ENCODE measurements around the gene TASOR. TPM values are rescaled to one million over a fixed set of nuclear protein-coding genes. Genes with fewer than 3 reads are reported as not detected.
A peak's percentile ranks its signal among the peaks of the same experiment; 100 is the strongest.
"Not testable (repeated sequence)": the region's sequence is repeated elsewhere in the genome, so short reads cannot be mapped to it uniquely, and the experiment has no call there.

Gene TASOR
- polyA plus RNA-seq, 4 donors, result 16.8 to 49.9 (median 20.5) TPM

DNA sequence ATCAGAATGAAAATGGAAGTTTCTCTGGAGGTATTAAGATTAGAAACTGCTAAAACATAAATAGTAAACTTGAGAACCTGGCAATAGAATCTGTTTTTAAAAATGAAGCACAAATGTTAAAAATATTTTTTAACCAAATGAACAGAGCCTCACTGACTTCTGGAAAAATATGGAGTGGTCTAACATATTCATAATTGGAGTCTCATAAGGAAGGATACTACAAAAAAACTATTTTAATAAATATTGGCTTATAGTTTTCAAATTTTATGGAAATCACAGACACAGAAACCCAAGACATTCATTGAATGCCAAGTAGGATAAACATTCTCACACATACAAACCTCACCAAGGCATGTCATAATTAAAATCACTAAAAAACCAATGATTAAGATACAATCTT, 23.6 kb upstream of the TASOR start:
- H3K9me3 ChIP-seq (ENCODE audit: control insufficient read depth in 2 of 2, insufficient read depth in 1 of 2, low read depth in 1 of 2, low read length in 1 of 2), result peaks cover 0 to 2% of the 10 kb centered on the region in 2 donors
- FAIRE-seq, result no peak

GRCh38 chr3:56704706-56705105, 21.6 kb upstream of the TASOR start:
- FAIRE-seq (no peak), DNase-seq (no peak)
- H3K9me3 ChIP-seq (ENCODE audit: control insufficient read depth in 2 of 2, insufficient read depth in 1 of 2, low read depth in 1 of 2, low read length in 1 of 2), result peaks cover 0 to 2% of the 10 kb centered on the region in 2 donors
- H3K27me3 ChIP-seq (ENCODE audit: control insufficient read depth in 3 of 3, insufficient read depth in 3 of 3, low read length in 3 of 3), result no peaks in the 10 kb centered on the region
- WGBS, 3 donors, result 75 to 91% (median 83%) methylated on average over 3 of the region's 3 CpGs
- H3K4me3 ChIP-seq (ENCODE audit: low read depth in 1 of 3, low read length in 3 of 3), result no peak overlapping the region
- no peaks in the 10 kb centered on the region for H3K4me1 ChIP-seq (ENCODE audit: control insufficient read depth in 3 of 3, insufficient read depth in 2 of 3, low read depth in 1 of 3, low read length in 2 of 3)
- no peaks in the 10 kb centered on the region for H3K36me3 ChIP-seq (ENCODE audit: control insufficient read depth in 3 of 3, insufficient read depth in 2 of 3, low read depth in 1 of 3, low read length in 3 of 3)
- no peak overlapping the region for H3K27ac ChIP-seq (ENCODE audit: low read depth in 1 of 3, low read length in 2 of 3)

More for the DNA sequence above, 23.6 kb upstream of the TASOR start:
- Histone ChIP-seq H3K27me3 (ENCODE audit: control insufficient read depth in 3 of 3, insufficient read depth in 3 of 3, low read length in 3 of 3) (no peaks in the 10 kb centered on the region), H3K36me3 (ENCODE audit: control insufficient read depth in 3 of 3, insufficient read depth in 2 of 3, low read depth in 1 of 3, low read length in 3 of 3) (no peaks in the 10 kb centered on the region), H3K4me1 (ENCODE audit: control insufficient read depth in 3 of 3, insufficient read depth in 2 of 3, low read depth in 1 of 3, low read length in 2 of 3) (no peaks in the 10 kb centered on the region), H3K4me3 (ENCODE audit: low read depth in 1 of 3, low read length in 3 of 3) (no peak overlapping the region), H3K27ac (ENCODE audit: low read depth in 1 of 3, low read length in 2 of 3) (no peak overlapping the region)
- no peak for DNase-seq

DNA sequence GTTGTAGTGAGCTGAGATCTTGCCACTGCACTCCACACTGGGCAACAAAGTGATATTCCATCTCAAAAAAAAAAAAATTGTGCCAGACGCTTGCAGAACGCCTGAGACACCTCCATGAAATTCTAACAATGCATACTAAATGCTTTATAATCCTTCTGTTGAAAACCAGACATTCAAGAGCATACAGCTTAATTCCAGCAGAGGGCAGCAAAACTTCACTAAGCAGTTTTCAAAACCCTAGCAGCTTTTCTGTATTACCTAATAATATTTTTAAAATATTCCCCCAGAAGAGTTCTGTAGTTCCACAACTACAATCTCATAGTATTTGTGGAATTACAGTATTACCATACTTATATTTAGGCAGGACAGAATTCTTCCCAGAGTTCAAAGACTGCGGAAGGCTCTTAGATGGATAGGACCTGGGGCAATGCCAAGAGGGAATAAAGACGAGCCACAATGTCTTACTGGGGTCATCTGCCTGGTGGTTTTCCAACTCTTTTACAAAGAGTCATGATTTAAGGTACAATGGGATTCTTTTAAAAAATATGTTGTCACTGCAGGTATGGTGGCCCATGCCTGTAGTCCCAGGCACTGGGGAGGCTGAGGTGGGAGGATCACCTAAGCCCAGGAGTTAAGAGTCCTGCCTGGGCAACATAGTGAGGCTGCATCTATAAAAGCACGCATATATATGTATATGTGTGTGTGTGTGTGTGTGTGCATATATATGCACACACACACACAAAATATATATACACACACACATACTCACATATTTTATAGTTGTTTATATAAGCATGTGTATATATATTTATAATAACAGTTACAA, 19.6 kb upstream of the TASOR start:
- Histone ChIP-seq H3K27ac (ENCODE audit: low read depth in 1 of 3, low read length in 2 of 3) (no peak overlapping the region), H3K27me3 (ENCODE audit: control insufficient read depth in 3 of 3, insufficient read depth in 3 of 3, low read length in 3 of 3) (no peaks in the 10 kb centered on the region), H3K9me3 (ENCODE audit: control insufficient read depth in 2 of 2, insufficient read depth in 1 of 2, low read depth in 1 of 2, low read length in 1 of 2) (peaks cover 0 to 2% of the 10 kb centered on the region in 2 donors), H3K4me3 (ENCODE audit: low read depth in 1 of 3, low read length in 3 of 3) (no peak overlapping the region), H3K36me3 (ENCODE audit: control insufficient read depth in 3 of 3, insufficient read depth in 2 of 3, low read depth in 1 of 3, low read length in 3 of 3) (no peaks in the 10 kb centered on the region), H3K4me1 (ENCODE audit: control insufficient read depth in 3 of 3, insufficient read depth in 2 of 3, low read depth in 1 of 3, low read length in 2 of 3) (no peaks in the 10 kb centered on the region)
- peak; percentile 70 for DNase-seq
- no peak for FAIRE-seq
- 20 to 34% (median 33%) methylated on average over 5 of the region's 5 CpGs for WGBS, 3 donors

DNA sequence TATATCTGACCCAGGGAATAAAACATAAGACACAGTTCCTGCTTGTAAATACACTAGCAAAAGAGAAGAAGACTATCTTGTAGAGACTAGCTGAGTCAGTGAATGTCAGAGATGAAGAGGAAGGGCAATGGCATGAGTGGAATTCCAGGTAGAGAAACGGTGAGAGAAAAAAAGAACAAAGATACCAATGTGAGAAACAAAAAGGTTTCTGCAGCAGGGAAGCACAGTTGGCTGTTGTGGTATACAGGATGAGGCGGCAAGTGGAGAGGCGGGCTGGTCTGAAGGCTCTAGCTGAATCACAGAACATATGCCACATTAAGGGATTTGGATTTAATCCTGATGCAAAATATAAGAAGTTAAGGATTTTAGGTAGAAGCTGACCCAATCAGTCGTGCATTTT, 17.1 kb upstream of the TASOR start:
- Histone ChIP-seq H3K4me1 (ENCODE audit: control insufficient read depth in 3 of 3, insufficient read depth in 2 of 3, low read depth in 1 of 3, low read length in 2 of 3) (no peaks in the 10 kb centered on the region), H3K27ac (ENCODE audit: low read depth in 1 of 3, low read length in 2 of 3) (no peak overlapping the region), H3K36me3 (ENCODE audit: control insufficient read depth in 3 of 3, insufficient read depth in 2 of 3, low read depth in 1 of 3, low read length in 3 of 3) (no peaks in the 10 kb centered on the region), H3K9me3 (ENCODE audit: control insufficient read depth in 2 of 2, insufficient read depth in 1 of 2, low read depth in 1 of 2, low read length in 1 of 2) (no peaks in the 10 kb centered on the region), H3K4me3 (ENCODE audit: low read depth in 1 of 3, low read length in 3 of 3) (no peak overlapping the region), H3K27me3 (ENCODE audit: control insufficient read depth in 3 of 3, insufficient read depth in 3 of 3, low read length in 3 of 3) (no peaks in the 10 kb centered on the region)
- no peak for DNase-seq
- no peak for FAIRE-seq
- WGBS, 3 donors, result 69 to 71% (median 69%) methylated on average over 4 of the region's 4 CpGs

GRCh38 chr3:56694867-56695683, 12.0 kb upstream of the TASOR start:
- H3K4me3 ChIP-seq (ENCODE audit: low read depth in 1 of 3, low read length in 3 of 3), result no peak overlapping the region
- H3K27me3 ChIP-seq (ENCODE audit: control insufficient read depth in 3 of 3, insufficient read depth in 3 of 3, low read length in 3 of 3), result no peaks in the 10 kb centered on the region
- peak overlapping the region in 1 of 3 donors; percentile 4 for H3K27ac ChIP-seq (ENCODE audit: low read depth in 1 of 3, low read length in 2 of 3)
- no peak for FAIRE-seq
- H3K9me3 ChIP-seq (ENCODE audit: control insufficient read depth in 2 of 2, insufficient read depth in 1 of 2, low read depth in 1 of 2, low read length in 1 of 2), result no peaks in the 10 kb centered on the region
- DNase-seq, result peak in 1 of 2 donors; percentile 6
- WGBS, 3 donors, result 42 to 54% (median 51%) methylated on average over 4 of the region's 4 CpGs
- no peaks in the 10 kb centered on the region for H3K4me1 ChIP-seq (ENCODE audit: control insufficient read depth in 3 of 3, insufficient read depth in 2 of 3, low read depth in 1 of 3, low read length in 2 of 3)
- H3K36me3 ChIP-seq (ENCODE audit: control insufficient read depth in 3 of 3, insufficient read depth in 2 of 3, low read depth in 1 of 3, low read length in 3 of 3), result no peaks in the 10 kb centered on the region

GRCh38 chr3:56693750-56694149, 10.7 kb upstream of the TASOR start:
- Histone ChIP-seq H3K4me1 (ENCODE audit: control insufficient read depth in 3 of 3, insufficient read depth in 2 of 3, low read depth in 1 of 3, low read length in 2 of 3) (no peaks in the 10 kb centered on the region), H3K4me3 (ENCODE audit: low read depth in 1 of 3, low read length in 3 of 3) (no peak overlapping the region), H3K27ac (ENCODE audit: low read depth in 1 of 3, low read length in 2 of 3) (no peak overlapping the region), H3K36me3 (ENCODE audit: control insufficient read depth in 3 of 3, insufficient read depth in 2 of 3, low read depth in 1 of 3, low read length in 3 of 3) (no peaks in the 10 kb centered on the region), H3K27me3 (ENCODE audit: control insufficient read depth in 3 of 3, insufficient read depth in 3 of 3, low read length in 3 of 3) (no peaks in the 10 kb centered on the region), H3K9me3 (ENCODE audit: control insufficient read depth in 2 of 2, insufficient read depth in 1 of 2, low read depth in 1 of 2, low read length in 1 of 2) (no peaks in the 10 kb centered on the region)
- FAIRE-seq (no peak), DNase-seq (no peak)
- WGBS, 3 donors, result 53 to 81% (median 61%) methylated on average over 3 of the region's 3 CpGs

DNA sequence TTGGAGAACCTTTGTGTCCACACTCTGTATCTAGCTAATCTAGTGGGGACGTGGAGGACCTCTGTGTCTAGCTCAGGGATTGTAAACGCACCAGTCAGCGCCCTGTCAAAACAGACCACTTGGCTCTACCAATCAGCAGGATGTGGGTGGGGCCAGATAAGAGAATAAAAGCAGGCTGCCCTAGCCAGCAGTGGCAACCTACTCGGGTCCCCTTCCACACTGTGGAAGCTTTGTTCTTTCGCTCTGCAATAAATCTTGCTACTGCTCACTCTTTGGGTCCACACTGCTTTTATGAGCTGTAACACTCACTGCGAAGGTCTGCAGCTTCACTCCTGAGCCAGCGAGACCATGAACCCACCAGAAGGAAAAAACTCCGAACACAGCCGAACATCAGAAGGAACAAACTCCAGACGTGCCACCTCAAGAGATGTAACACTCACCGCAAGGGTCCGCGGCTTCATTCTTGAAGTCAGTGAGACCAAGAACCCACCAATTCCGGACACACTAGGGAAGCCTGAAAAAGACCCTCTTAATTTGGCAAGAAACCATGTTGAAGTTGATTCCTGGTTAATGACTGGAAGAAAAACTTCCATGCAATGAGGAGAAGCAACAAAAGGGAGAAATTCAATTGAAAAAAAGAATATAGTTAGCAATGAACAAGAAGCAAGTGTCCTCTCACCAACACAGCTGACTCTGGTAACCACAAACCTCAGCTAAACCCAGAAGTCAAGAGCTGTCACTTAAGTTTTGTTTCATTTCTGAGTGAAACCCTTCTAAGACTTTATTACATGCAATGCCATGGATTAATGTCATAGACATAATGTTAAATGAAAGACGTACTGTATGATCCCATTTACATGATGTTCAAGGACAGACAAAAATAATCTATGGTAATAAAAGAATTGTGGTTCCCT, 9.7 kb upstream of the TASOR start:
- FAIRE-seq; H3K4me1 ChIP-seq (ENCODE audit: control insufficient read depth in 3 of 3, insufficient read depth in 2 of 3, low read depth in 1 of 3, low read length in 2 of 3); H3K9me3 ChIP-seq (ENCODE audit: control insufficient read depth in 2 of 2, insufficient read depth in 1 of 2, low read depth in 1 of 2, low read length in 1 of 2); H3K36me3 ChIP-seq (ENCODE audit: control insufficient read depth in 3 of 3, insufficient read depth in 2 of 3, low read depth in 1 of 3, low read length in 3 of 3); H3K4me3 ChIP-seq (ENCODE audit: low read depth in 1 of 3, low read length in 3 of 3); H3K27me3 ChIP-seq (ENCODE audit: control insufficient read depth in 3 of 3, insufficient read depth in 3 of 3, low read length in 3 of 3); H3K27ac ChIP-seq (ENCODE audit: low read depth in 1 of 3, low read length in 2 of 3): not testable (repeated sequence)
- 65 to 74% (median 66%) methylated on average over 14 to 15 of the region's 15 CpGs for whole genome bisulfite sequencing, 3 donors
- DNase-seq, result peak in 1 of 2 donors; percentile 56

GRCh38 chr3:56692001-56692365, 8.9 kb upstream of the TASOR start:
- H3K4me1 ChIP-seq (ENCODE audit: control insufficient read depth in 3 of 3, insufficient read depth in 2 of 3, low read depth in 1 of 3, low read length in 2 of 3); H3K27ac ChIP-seq (ENCODE audit: low read depth in 1 of 3, low read length in 2 of 3); H3K4me3 ChIP-seq (ENCODE audit: low read depth in 1 of 3, low read length in 3 of 3); DNase-seq; H3K36me3 ChIP-seq (ENCODE audit: control insufficient read depth in 3 of 3, insufficient read depth in 2 of 3, low read depth in 1 of 3, low read length in 3 of 3); H3K27me3 ChIP-seq (ENCODE audit: control insufficient read depth in 3 of 3, insufficient read depth in 3 of 3, low read length in 3 of 3); H3K9me3 ChIP-seq (ENCODE audit: control insufficient read depth in 2 of 2, insufficient read depth in 1 of 2, low read depth in 1 of 2, low read length in 1 of 2); FAIRE-seq: not testable (repeated sequence)
- WGBS, 3 donors, result 96 to 99% (median 97%) methylated on average over 13 to 21 of the region's 21 CpGs

Measured in small intestine (tissue), 7 donors.